PC-3 (cell line): ENCODE results near the gene RPS6KB1. TPM values are rescaled to one million over a fixed set of nuclear protein-coding genes. Genes with fewer than 3 reads are reported as not detected.
"Not testable (repeated sequence)": the region's sequence is repeated elsewhere in the genome, so short reads cannot be mapped to it uniquely, and the experiment has no call there.

Experiments used
- ATAC-seq: fragments of 200-7000 bp; cut with Tn5 transposase; 2 replicates; pipeline ENCODE4 v1.9.1; 2020; ENCODE audit warnings: mild to moderate bottlenecking, moderate library complexity
- BruUV-seq: library from RNA; stranded (reverse); fragments of 400-500 nt; replicated peaks from 2 replicates; lab custom pipeline; 2021; lab: Mats Ljungman, UMichigan
- CTCF ChIA-PET: fragments of 300-600 bp; sonication (Branson Sonifier 250); formaldehyde crosslinking; loops from one replicate; lab custom pipeline; 2022; ENCODE audit warnings: antibody characterized with exemption; lab: Charles Lee
- POLR2A ChIA-PET: fragments of 300-600 bp; sonication (Branson Sonifier 250); formaldehyde crosslinking; loops from one replicate; lab custom pipeline; 2022; ENCODE audit warnings: antibody characterized with exemption; ENCODE audit not compliant: unreplicated experiment; lab: Charles Lee
- DNase-seq: peaks from one replicate; pipeline ENCODE4 v3.0.0-alpha.2; 2015
- H2AFZ ChIP-seq: fragments of 300-600 bp; sonication (generic); 2 replicates; pipeline ENCODE4 v1.6.0; 2016; ENCODE audit warnings: antibody characterized with exemption, low read length
- H3F3A ChIP-seq: fragments of 300-600 bp; sonication (generic); one replicate; pipeline ENCODE4 v1.6.0; 2017; ENCODE audit warnings: antibody characterized with exemption, low read length, control low read depth, mild to moderate bottlenecking; ENCODE audit not compliant: unreplicated experiment
- H3K27ac ChIP-seq: fragments of 300-600 bp; sonication (generic); 2 replicates; pipeline ENCODE4 v1.5.1; 2016; ENCODE audit warnings: mild to moderate bottlenecking, low read length
- H3K27me3 ChIP-seq: fragments of 300-600 bp; sonication (generic); 2 replicates; pipeline ENCODE4 v1.6.1; 2016; ENCODE audit warnings: low read length, mixed read lengths
- H3K36me3 ChIP-seq: fragments of 300-600 bp; sonication (generic); 2 replicates; pipeline ENCODE4 v1.6.1; 2016; ENCODE audit warnings: low read depth, mixed run types, low read length, mixed read lengths
- H3K4me1 ChIP-seq: fragments of 300-600 bp; sonication (generic); 2 replicates; pipeline ENCODE4 v1.5.1; 2016; ENCODE audit warnings: low read length; ENCODE audit not compliant: insufficient read depth
- H3K4me2 ChIP-seq: fragments of 300-600 bp; sonication (generic); 2 replicates; pipeline ENCODE4 v1.6.0; 2016; ENCODE audit warnings: low read length
- H3K4me3 ChIP-seq: fragments of 300-600 bp; sonication (generic); 2 replicates; pipeline ENCODE4 v1.5.1; 2016; ENCODE audit warnings: mild to moderate bottlenecking, low read length, mixed read lengths
- H3K79me2 ChIP-seq: fragments of 300-600 bp; sonication (generic); 2 replicates; pipeline ENCODE4 v1.6.1; 2017; ENCODE audit warnings: low read length, mixed read lengths
- H3K9ac ChIP-seq: fragments of 300-600 bp; sonication (generic); 2 replicates; pipeline ENCODE4 v1.6.0; 2016; ENCODE audit warnings: mild to moderate bottlenecking, low read length
- H3K9me2 ChIP-seq: fragments of 300-600 bp; sonication (generic); replicated peaks from 2 replicates; pipeline ENCODE4 v1.6.1; 2016; ENCODE audit warnings: mixed run types, low read length, mixed read lengths
- H3K9me3 ChIP-seq: fragments of 300-600 bp; sonication (generic); 2 replicates; pipeline ENCODE4 v1.6.1; 2016; ENCODE audit warnings: low read length, mixed read lengths
- H4K20me1 ChIP-seq: fragments of 300-600 bp; sonication (generic); 2 replicates; pipeline ENCODE4 v1.6.1; 2016; ENCODE audit warnings: low read length, mixed read lengths
- EZH2 ChIP-seq: fragments of 300-600 bp; sonication (generic); IDR thresholded peaks from one replicate; pipeline ENCODE4 v1.6.1; 2017; ENCODE audit warnings: antibody characterized with exemption, mild to moderate bottlenecking, low read length; ENCODE audit not compliant: unreplicated experiment
- EZH2phosphoT487 ChIP-seq: fragments of 300-600 bp; sonication (generic); IDR thresholded peaks from 2 replicates; pipeline ENCODE4 v1.6.1; 2018; ENCODE audit warnings: mild to moderate bottlenecking, antibody characterized with exemption, low read length, borderline replicate concordance
- intact Hi-C: fragments of 100-400 bp; cut with micrococcal nuclease; formaldehyde crosslinking; loops from 2 replicates; pipeline ENCODE4 v1.9.0; 2023
- total RNA-seq: library from RNA; depleted of rRNA; stranded (reverse); fragments of >200 nt; gene quantifications from 2 replicates; pipeline ENCODE4 v1.2.3, GENCODE V29; 2014
- TF ChIP-seq, protein P1 (sequence below): fragments of 300-600 bp; sonication (generic); conservative IDR thresholded peaks from 2 replicates; pipeline ENCODE4 v1.5.1; 2017; ENCODE audit warnings: antibody characterized with exemption, low read depth, mild to moderate bottlenecking, low read length

The RPS6KB1 gene
- total RNA-seq, 1 experiment from 2014 or later: 51.5 TPM

DNA sequence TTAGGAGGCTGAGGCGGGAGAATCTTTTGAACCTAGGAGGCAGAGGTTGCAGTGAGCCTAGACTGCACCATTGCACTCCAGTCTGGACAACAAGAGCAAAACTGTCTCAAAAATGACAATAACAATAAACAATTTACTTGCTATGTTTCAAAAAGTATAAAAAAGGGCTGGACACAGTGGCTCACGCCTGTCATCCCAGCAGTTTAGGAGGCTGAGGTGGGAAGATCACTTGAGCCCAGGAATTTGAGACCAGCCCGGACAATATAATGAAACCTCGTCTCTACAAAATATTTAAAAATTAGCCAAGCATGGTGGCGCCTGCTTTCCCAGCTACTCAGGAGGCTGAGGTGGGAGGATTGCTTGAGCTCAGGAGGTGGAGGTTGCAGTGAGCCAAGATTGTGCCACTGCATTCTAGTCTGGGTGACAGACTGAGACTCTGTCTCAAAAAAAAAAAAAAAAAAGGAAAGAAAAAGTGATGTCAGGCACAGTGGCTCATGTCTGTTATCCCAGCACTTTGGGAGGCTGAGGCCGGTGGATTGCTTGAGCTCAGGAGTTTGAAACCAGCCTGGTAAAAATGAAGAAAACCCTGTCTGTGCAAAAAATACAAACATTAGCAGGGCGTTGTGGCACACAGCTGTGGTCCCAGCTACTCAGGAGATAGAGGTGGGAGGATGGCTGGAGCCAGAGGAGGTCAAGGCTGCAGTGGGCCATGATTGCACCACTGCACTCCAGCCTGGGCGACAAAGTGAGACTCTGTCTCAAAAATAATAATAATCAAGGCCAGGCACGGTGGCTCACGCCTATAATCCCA is 38.8 kb upstream of the RPS6KB1 start:
- not testable (repeated sequence) for H4K20me1 ChIP-seq, H2AFZ ChIP-seq, H3K4me3 ChIP-seq, H3K27me3 ChIP-seq, ATAC-seq, H3K36me3 ChIP-seq, H3K9me2 ChIP-seq, H3F3A ChIP-seq, BruUV-seq, DNase-seq, H3K9me3 ChIP-seq
- Histone ChIP-seq H3K4me2 (peak overlapping the region; percentile 54), H3K27ac (peak overlapping the region; percentile 92), H3K79me2 (peaks cover 20% of the 10 kb centered on the region), H3K4me1 (peaks cover 70% of the 10 kb centered on the region), H3K9ac (peak overlapping the region; percentile 81)
- intact Hi-C loops: loop anchor here (1.0 to 2.0 kb wide), 4 partner anchors 9 to 147 kb away; partner anchors contain the start of genes PTRH2 and VMP1
- ChIA-PET POLR2A (interaction anchor here (0.6 to 1.1 kb wide), 8 partner anchors 11 to 652 kb away, joined by 3 to 46 read pairs (median 11); no protein-coding TSS in a partner anchor), CTCF (interaction anchor here (0.6 to 1.2 kb wide), 7 partner anchors 9 to 224 kb away, joined by 4 to 18 read pairs (median 5); no protein-coding TSS in a partner anchor)

DNA sequence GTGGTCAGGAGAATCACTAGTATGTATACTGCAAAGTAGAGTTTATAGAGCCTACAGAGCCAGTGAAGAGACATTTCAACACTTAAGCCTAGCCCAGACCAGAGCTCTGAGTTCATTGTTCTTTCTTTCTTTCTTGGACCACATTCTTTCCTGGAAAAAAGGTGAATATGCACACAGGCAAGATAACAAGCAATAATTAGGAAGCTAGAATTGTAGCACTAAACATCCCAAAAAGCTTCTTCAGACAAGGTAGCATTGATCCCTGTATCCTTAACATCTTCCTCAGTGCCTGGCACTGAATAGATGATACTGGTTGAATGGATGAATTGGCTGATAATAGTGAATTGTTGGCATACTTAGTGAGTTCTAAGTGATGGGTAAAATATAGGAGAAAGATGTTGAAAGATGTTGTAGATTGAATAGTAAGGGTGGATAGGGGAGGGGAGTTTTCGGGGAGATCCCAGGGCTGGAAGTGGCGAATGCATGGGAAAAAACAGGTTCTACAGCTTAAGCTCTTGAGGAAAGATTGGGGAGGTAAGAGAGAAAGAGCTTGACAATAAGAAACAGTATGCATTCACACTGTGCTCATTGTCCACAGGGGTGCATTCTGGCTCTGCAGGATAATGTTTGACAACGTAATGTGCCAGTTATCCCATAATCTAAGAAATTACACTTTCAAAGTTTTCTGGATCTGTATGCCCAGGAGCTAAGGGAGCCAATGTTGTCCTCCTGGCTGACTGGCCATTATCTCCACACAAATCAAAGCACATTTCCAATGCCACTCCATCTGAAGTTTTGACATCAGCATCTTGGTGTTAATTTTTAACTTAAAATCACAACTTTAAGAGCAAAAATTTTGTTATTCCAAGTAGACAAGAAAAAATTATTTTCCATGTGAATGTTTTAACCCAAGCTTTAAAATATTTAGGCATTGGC is 35.8 kb upstream of the RPS6KB1 start:
- Histone ChIP-seq H3K9me2 (no peaks in the 10 kb centered on the region), H3F3A (peaks cover 7% of the 10 kb centered on the region), H3K9me3 (no peaks in the 10 kb centered on the region), H2AFZ (no peak overlapping the region), H3K4me1 (peaks cover 64% of the 10 kb centered on the region), H3K9ac (peak overlapping the region; percentile 81), H4K20me1 (no peaks in the 10 kb centered on the region), H3K27me3 (no peaks in the 10 kb centered on the region), H3K36me3 (no peaks in the 10 kb centered on the region), H3K27ac (peak overlapping the region; percentile 92), H3K4me3 (no peak overlapping the region), H3K4me2 (peak overlapping the region; percentile 16; the same call in 1 of the 2 replicates), H3K79me2 (peaks cover 20% of the 10 kb centered on the region)
- BruUV-seq: no TSS peak
- POLR2A ChIA-PET: interaction anchor here (0.6 to 1.0 kb wide), 4 partner anchors 10 to 105 kb away, joined by 3 to 5 read pairs (median 4); no protein-coding TSS in a partner anchor
- intact Hi-C loops: no loop called here
- DNase-seq (peak; percentile 41), ATAC-seq (no peak)
- CTCF ChIA-PET: interaction anchor here (0.8 kb wide), 1 partner anchor 110 kb away, joined by 4 read pairs; no protein-coding TSS in a partner anchor
- TF ChIP-seq EZH2phosphoT487 (no peak), EZH2 (no peak)
- TF ChIP-seq, protein P1, sequence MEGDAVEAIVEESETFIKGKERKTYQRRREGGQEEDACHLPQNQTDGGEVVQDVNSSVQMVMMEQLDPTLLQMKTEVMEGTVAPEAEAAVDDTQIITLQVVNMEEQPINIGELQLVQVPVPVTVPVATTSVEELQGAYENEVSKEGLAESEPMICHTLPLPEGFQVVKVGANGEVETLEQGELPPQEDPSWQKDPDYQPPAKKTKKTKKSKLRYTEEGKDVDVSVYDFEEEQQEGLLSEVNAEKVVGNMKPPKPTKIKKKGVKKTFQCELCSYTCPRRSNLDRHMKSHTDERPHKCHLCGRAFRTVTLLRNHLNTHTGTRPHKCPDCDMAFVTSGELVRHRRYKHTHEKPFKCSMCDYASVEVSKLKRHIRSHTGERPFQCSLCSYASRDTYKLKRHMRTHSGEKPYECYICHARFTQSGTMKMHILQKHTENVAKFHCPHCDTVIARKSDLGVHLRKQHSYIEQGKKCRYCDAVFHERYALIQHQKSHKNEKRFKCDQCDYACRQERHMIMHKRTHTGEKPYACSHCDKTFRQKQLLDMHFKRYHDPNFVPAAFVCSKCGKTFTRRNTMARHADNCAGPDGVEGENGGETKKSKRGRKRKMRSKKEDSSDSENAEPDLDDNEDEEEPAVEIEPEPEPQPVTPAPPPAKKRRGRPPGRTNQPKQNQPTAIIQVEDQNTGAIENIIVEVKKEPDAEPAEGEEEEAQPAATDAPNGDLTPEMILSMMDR: no peak
